ENCODE measurements around the gene SLC25A24.

GRCh38 chr1:108152782-108153222 is 47.3 kb downstream of the SLC25A24 start:
- TF ChIP-seq CTCF (IDR thresholded peaks at IDR 0.05) (no peak), POLR2A (IDR thresholded peaks at IDR 0.05) (no peak)

All from right lobe of liver (tissue), 4 donors.